ENCODE measurements around the gene TMEM217. TPM values are rescaled to one million over a fixed set of nuclear protein-coding genes. Genes with fewer than 3 reads are reported as not detected.
"Not testable (repeated sequence)": the region's sequence is repeated elsewhere in the genome, so short reads cannot be mapped to it uniquely, and the experiment has no call there.

TMEM217 gene
- 0.37 and 3.4 TPM in 2 replicates for total RNA-seq (2014; rRNA removed; shearing (Covaris generic))
- polyA plus RNA-seq (2015; cell fraction: cytosol; rRNA removed): 0.71 and 2.4 TPM in 2 replicates
- polyA plus RNA-seq (2015; cell fraction: nucleus; rRNA removed): 0.42 and 0.94 TPM in 2 replicates

DNA sequence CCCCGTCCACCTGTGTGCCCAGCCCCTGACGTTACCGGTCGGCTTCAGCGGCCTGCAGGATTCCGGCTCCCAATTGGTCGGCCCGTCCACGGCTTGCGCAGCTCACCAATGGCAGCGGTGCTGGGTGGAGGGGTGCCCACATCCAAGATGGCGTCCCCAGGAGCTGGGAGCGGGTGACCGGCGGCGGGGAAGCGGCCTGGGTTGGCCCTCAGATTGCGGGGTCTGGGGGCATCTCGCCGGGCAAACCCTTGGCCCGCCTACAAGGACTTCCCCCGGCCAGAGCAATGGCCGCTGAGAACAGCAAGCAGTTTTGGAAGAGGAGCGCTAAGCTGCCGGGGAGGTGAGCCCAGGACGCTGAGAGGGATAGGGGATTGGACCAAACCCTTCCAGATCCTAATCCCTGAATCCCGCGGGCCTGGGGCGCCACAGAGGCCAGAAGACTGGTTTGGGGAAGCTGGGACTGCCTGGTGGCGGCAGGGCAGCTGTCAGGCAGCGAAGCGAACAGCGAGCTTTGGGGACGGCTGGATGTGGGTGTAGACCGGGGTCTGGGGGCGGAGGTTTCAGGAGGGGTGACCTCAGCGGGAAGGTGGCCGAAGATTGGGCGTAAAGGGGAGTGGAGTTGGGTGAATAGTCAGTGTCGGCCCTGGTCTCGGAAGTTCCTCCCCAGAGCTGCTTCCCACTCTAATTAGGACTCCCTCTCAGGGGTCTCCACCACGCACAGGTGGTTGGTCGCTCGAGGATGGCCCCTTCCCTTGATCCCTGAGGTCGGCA is at the start of gene TMEM217, which contains the start of gene TBC1D22B:
Gene TMEM217, minus strand, starts transcription at position 511 of the 771 bp plus-strand sequence. CDS start 39,114 bp downstream, outside the sequence.
Gene TBC1D22B, plus strand, starts transcription at position 139 of the 771 bp plus-strand sequence. Its CDS starts 146 bp downstream, at position 285.
- peak; percentile 91 for DNase-seq (ENCODE audit: low read depth)

GRCh38 chr6:37307484-37307883 is 49.5 kb upstream of the TMEM217 start:
- DNase-seq (ENCODE audit: low read depth): not testable (repeated sequence)

DNA sequence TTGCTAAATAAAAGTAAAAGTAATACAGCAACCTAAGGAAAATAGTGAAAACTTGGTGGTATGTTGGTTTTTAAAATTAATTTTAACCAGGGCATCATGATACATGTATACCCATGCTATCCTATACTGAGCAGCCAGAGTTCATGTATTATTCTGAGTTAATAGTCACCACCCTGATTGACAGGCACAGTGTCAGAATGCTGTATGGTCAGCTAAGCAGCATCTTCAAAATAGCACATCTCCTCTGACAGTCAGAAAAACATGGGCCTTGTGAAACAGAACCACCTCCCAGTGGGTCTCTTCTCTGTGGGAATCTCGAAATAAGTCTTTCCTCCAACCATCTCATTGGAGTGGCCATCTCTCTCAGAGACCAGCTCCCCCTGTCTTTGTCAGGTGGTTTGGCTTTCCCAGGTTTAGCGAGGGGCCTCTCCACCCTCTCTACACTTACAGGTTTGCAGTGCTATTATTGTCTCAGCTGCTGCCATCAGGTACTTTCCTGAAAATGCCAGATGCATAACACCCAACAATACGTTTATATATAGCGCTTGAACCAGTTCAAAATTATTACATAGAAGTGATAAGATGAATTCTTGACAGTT is 48.8 kb upstream of the TMEM217 start:
- no peak for DNase-seq (ENCODE audit: low read depth)

DNA sequence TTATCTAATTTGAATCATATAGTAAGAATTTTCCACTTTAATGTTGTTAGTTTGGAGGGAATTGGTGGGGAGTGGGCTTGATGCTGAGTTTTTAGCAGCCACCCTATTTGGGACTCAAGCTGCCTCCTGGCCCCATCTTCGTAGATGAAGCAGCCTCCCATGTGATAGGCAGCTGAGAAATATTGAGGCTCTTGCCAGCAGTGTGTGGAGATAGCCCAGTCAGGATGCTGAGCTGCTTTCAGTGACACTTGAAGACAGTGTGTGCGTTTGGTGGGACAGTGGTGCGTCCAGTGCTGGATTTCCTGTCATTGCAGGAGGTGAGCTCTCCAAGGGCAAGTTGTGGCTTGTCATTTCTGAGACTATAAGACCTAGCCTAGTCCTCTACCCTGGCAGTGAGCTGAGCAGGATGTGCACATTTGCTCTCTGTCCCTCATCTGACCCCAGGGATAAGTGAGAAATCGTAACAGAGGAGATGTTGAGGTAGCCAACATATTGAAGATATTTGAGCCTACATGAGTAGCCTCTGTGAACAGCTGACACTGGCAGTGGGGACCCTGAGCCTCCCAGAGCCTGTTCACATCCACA is 48.0 kb upstream of the TMEM217 start:
- no peak for DNase-seq (ENCODE audit: low read depth)

DNA sequence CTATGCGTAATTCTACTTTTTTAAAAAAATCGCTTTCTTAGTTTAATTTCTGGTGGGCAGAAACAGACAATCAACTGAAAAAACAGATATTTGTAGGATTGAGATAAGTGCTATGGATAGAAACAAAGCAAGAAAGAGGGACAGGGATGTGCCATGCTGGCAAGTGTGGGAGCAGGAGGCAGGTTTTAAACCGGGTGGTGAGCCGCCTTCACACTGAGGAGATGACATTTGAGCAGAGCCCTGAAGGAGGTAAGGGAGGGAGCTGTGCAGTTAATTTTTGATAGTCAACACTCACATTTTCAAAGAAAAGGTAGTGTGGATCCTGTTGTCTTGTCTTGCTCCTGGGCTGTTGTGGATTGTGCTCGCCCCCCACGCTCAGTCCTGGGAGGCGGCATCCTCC is 46.8 kb upstream of the TMEM217 start:
- no peak for DNase-seq (ENCODE audit: low read depth)

DNA sequence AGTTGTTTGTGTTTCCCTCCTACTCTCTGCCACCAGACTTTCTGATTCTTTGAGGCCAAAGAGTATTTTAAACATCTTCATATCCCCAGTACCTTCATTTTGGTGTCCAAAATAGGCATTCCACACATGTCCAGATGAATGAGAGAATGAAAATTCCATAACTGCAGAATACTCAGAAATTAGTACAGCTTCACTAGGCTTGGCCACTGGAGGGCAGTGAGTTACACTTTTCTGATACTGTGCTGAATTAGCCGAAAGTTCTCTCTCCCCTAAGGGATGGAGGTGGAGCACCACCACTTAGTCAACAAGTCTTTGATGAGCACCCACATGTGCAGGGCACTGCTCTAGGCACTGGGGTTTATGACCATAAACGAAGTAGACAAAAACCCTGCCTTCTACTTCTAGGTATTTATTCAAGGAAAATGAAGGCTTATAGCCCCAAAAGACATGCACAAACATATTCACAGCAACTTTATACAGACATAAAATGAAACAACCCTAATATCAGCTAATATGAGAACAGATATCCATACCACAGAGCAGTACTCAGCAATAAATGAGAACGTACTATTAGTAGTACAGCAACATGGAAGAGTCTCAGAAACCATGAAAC is 46.1 kb upstream of the TMEM217 start:
- DNase-seq (ENCODE audit: low read depth): peak; percentile 16

GRCh38 chr6:37303091-37303660 is 45.2 kb upstream of the TMEM217 start:
- no peak for DNase-seq (ENCODE audit: low read depth)

- DNase-seq (ENCODE audit: low read depth): no peak
These were observed 44.2 kb upstream of the TMEM217 start for GRCh38 chr6:37302086-37302686.

DNA sequence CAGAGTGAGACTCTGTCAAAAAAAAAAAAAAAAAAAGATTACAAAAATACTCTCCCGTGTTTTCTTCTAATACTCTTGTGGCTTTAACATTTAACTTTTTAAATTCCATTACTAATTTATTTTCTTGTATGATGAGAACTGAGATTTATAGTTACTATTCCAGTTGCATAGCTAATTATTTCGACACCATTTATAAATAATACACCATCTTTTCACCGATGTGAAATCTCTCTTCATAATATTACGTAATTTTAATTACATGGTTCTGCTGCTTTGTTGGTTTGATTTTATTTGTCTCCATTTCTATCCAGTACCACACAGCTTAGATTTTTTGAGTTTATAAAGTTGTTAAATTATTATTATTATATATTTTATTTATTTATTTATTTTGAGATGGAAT is 42.0 kb upstream of the TMEM217 start:
- DNase-seq (ENCODE audit: low read depth): no peak

DNA sequence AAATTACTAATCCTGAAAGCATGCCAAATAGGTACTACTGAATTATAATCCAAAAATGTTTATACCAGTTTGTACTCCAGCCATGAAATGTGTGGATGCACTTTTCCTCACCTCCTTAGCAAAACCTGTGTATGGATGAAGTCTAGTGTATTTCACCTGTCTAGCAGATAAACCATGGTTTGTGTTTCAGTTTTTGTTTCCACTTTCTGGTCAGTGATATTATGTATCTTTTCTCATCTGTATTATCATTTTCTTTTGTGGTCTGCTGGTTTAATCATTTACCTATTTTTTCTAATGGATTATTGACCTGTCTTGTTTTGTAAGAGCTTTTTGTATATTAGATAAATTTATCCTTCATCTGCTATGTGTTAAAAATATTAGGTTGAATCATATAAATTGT is 41.0 kb upstream of the TMEM217 start:
- DNase-seq (ENCODE audit: low read depth): no peak

DNA sequence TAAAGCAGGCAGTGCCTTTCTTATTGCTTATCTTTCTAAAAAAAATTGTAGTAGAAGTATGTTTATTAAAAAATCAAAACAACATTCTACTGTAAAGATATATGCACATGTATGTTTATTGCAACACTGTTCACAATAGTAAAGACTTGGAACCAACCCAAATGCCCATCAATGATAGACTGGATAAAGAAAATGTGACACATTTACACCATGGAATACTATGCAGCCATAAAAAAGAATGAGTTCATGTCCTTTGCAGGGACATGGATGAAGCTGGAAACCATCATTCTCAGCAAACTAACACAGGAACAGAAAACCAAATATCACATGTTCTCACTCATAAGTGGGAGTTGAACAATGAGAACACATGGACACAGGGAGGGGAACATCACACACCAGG is 39.7 kb upstream of the TMEM217 start:
- DNase-seq (ENCODE audit: low read depth): not testable (repeated sequence)

DNA sequence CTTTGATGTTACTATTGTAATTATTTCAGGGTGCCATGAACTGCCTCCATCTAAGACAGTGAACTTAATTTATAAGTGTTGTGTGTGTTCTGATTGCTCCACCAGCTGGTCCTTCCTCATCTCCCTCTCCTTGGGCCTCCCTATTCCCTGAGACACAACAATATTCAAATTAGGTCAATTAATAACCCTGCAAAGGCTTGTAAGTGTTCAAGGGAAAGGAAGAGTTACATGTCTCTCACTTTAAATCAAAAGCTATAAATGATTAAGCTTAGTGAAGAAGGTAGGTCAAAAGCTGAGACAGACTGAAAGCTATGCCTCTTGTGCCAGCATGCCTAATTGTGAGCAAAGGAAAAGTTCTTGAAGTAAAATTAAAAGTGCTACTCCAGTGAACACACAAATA is 35.5 kb upstream of the TMEM217 start:
- no peak for DNase-seq (ENCODE audit: low read depth)

GRCh38 chr6:37289931-37290330 is 32.0 kb upstream of the TMEM217 start:
- no peak for DNase-seq (ENCODE audit: low read depth)

GRCh38 chr6:37288247-37288646 is 30.3 kb upstream of the TMEM217 start:
- DNase-seq (ENCODE audit: low read depth): no peak

DNA sequence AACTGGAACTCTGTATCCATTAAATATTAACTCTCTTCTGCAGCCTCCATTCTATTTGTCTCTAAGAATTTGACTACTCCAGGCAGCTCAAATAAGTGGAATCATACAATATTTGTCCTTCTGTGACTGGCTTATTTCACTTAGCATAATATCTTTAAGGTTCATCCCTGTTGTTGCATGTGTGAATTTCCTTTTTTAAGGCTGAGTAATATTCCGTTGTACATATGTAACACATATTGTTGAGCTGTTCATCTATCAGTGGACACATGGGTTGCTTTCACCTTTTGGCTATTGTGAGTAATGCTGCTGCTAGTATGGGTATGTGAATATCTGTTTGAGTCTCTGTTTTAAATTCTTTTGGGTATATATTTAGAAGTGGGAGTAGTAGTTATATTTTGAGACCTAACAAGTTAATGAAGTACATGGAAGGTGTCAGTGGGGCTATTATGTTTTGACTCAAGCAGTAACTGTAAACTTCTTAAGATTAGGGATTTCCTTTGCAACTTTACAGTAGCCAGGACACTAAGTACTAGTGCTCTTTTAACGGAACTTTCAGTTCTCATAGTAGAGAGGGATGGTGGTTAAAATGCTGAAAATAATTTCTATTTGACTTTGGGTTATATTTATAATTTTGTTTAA is 29.7 kb upstream of the TMEM217 start:
- no peak for DNase-seq (ENCODE audit: low read depth)

DNA sequence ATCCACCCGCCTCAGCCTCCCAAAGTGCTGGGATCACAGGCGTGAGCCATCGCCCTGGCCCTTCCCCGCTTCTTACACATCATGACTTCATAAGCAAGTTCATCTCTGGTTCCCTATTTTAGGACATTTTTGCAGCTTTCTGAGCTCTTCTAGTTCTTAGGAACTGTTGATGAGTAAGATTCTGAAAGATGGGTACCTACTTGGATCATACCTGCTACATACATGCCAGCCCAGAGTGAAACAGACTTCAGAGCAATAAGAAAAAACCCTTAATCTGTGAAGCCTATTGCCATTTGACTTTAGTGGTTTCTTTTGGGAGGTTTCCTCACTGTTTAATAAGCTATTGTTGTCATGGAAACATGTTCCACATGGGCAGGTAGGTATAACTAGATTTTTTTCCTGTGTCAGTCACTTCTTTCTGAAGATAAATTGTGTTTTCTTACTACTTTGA is 27.9 kb upstream of the TMEM217 start:
- no peak for DNase-seq (ENCODE audit: low read depth)

DNA sequence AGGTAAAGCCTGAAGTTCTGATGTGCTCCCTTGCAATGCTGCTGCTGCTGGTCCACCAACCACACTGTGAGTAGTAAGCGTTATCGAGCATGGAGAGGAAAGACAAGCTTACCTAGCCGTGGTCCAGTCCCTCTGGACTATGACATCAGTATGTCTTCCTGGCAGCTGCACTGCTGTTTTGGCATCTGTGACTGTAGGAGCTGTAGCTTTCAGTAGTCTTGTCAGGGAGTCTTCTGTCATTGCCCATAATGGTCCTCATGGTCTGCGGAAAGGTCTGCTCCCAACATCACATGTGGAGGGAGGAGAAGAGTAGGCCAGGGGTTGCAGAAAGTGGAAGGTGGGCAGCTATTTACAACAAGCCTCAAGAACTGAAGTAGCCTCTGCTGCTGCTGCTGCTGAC is 26.8 kb upstream of the TMEM217 start:
- no peak for DNase-seq (ENCODE audit: low read depth)

DNA sequence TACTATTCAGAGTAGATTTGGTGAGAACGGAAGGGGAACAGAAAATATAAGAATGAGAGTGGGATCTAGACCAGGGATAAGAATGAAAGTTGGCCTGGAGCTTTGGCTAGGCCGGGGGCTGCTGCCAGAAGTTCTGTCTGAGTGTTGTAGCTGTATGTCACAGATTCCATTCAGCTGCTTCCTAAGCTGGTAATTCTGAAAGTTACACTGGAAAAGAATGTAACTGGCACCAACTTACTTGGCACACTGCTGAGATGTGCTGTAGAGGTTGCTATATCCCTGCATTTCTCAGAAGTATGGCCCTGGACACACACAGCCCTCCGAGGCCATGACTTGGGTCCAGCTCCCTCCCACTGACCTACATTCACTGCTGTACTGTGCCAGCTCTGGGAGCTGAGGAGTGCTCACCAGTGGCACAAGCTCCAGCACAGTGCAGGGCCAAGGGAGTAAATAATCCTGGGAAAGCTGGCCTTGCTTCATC is 25.8 kb upstream of the TMEM217 start:
- DNase-seq (ENCODE audit: low read depth): no peak

- DNase-seq (ENCODE audit: low read depth): no peak
These were observed 25.3 kb upstream of the TMEM217 start for GRCh38 chr6:37283268-37283667.

GRCh38 chr6:37282371-37282770 is 24.4 kb upstream of the TMEM217 start:
- no peak for DNase-seq (ENCODE audit: low read depth)

All from HT1080 (cell line).